ENCODE measurements around the gene EML6. TPM values are rescaled to one million over a fixed set of nuclear protein-coding genes. Genes with fewer than 3 reads are reported as not detected.

Gene EML6
- total and polyA plus RNA-seq, 2 of the 8 experiments (the other 6 are each of a cell fraction or from before 2014, with no cell fraction given), result 1.2 to 1.6 TPM

DNA sequence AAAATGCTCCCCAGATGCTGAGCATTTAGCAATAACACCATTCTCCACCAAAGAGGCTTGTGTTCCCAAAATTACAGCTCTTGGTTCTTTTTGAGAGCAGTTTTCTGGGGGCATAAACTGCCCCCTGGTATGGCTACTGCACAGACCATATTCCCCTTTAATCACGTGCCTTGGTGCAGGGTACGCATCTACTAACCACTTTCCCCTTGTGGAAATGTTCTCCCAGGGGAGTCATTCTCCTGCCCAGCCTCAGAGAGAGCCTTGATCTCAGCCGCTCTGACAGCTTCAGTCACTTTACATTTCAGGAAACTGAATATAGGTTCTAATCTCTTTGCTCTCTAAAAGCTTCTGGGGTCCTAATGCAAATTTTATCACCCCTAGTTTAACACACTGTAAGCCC is 44.7 kb upstream of the EML6 start:
- H4K5ac ChIP-seq (ENCODE audit: insufficient read length, low read depth, low read length), result no peak overlapping the region
- H3K18ac ChIP-seq (ENCODE audit: extremely low read depth, low read length), result no peak overlapping the region
- H3K9ac ChIP-seq (replicated peaks in 1 of 4; ENCODE audit: extremely low read depth in 1 of 4, low read depth in 3 of 4, low read length in 3 of 4), result no peak overlapping the region
- no peaks in the 10 kb centered on the region for H3K79me2 ChIP-seq (ENCODE audit: control insufficient read depth in 1 of 2, insufficient read depth in 2 of 2, low read length in 2 of 2)
- no peaks in the 10 kb centered on the region for H3K9me3 ChIP-seq (ENCODE audit: insufficient read depth in 2 of 2, low read depth in 1 of 2, low read length in 1 of 2)
- no peak overlapping the region for H2BK12ac ChIP-seq (ENCODE audit: low read depth, low read length)
- H2AFZ ChIP-seq (ENCODE audit: low read length), result no peak overlapping the region
- no peaks in the 10 kb centered on the region for H3K79me1 ChIP-seq (ENCODE audit: low read depth, low read length)
- H3K4ac ChIP-seq (replicated peaks; ENCODE audit: insufficient read length, low read depth, low read length), result no peak overlapping the region
- no peak overlapping the region for H2AK5ac ChIP-seq (ENCODE audit: low read depth, low read length)
- no peak overlapping the region for H3K14ac ChIP-seq (ENCODE audit: insufficient read length)
- DNase-seq (ENCODE audit: low read depth in 1 of 2, low spot score in 2 of 2), result no peak
- no peak overlapping the region for H4K8ac ChIP-seq (ENCODE audit: extremely low read depth, insufficient read depth, low read length)
- H3K27ac ChIP-seq (ENCODE audit: low read depth, low read length), result no peak overlapping the region
- no peaks in the 10 kb centered on the region for H3K4me1 ChIP-seq (replicated peaks in 1 of 4; ENCODE audit: control insufficient read depth in 3 of 4, insufficient read depth in 4 of 4, low read length in 3 of 4)
- no peak overlapping the region for H3K23ac ChIP-seq (ENCODE audit: insufficient read length)
- no peaks in the 10 kb centered on the region for H4K20me1 ChIP-seq (replicated peaks in 1 of 2; ENCODE audit: control insufficient read depth in 1 of 2, insufficient read depth in 2 of 2, low read length in 2 of 2)
- no peaks in the 10 kb centered on the region for H3K36me3 ChIP-seq (ENCODE audit: control insufficient read depth in 2 of 4, insufficient read depth in 4 of 4, low read length in 3 of 4)
- H3K27me3 ChIP-seq (replicated peaks in 1 of 4; ENCODE audit: control insufficient read depth in 3 of 4, extremely low read depth in 1 of 4, insufficient read depth in 3 of 4, low read length in 3 of 4), result no peaks in the 10 kb centered on the region
- no peak overlapping the region for H2BK15ac ChIP-seq (ENCODE audit: low read length)
- H2BK120ac ChIP-seq (replicated peaks; ENCODE audit: low read depth, low read length), result no peak overlapping the region
- H3K4me3 ChIP-seq (ENCODE audit: extremely low read depth in 1 of 4, insufficient read depth in 2 of 4, low read depth in 3 of 4, low read length in 4 of 4), result no peak overlapping the region
- no peak overlapping the region for H4K91ac ChIP-seq (replicated peaks; ENCODE audit: insufficient read length, low read length)
- ChIA-PET CTCF (ENCODE audit: partially characterized antibody) (interaction anchor here (0.6 to 11.9 kb wide), 6 partner anchors 12 to 571 kb away, joined by 3 to 138 read pairs (median 4); no protein-coding TSS in a partner anchor), POLR2A (ENCODE audit: partially characterized antibody) (interaction anchor here (0.7 kb wide), 1 partner anchor 31 kb away, joined by 4 read pairs; no protein-coding TSS in a partner anchor)
- no peak overlapping the region for H2BK5ac ChIP-seq (ENCODE audit: low read depth, low read length)
- 82% methylated on average over 3 of the region's 3 CpGs; no CpG with 5 or more reads in 1 of the 2 experiments for WGBS, 2 experiments (ENCODE audit: extremely low coverage in 1 of 2, insufficient coverage in 1 of 2, insufficient read length in 1 of 2, insufficient replicate concordance in 2 of 2, low coverage in 1 of 2, low lambda C conversion rate in 2 of 2, missing lambda C conversion rate in 1 of 2)
- H3K23me2 ChIP-seq (ENCODE audit: low read depth, low read length), result no peaks in the 10 kb centered on the region
- no peak overlapping the region for H3K56ac ChIP-seq (replicated peaks; ENCODE audit: insufficient read length, low read depth, low read length)
- H3K4me2 ChIP-seq (ENCODE audit: insufficient read depth in 1 of 2, low read depth in 2 of 2, low read length in 2 of 2), result no peak overlapping the region
- no peak overlapping the region for H2BK20ac ChIP-seq (ENCODE audit: low read length)
- FAIRE-seq, result no peak
- TF ChIP-seq, protein P1, sequence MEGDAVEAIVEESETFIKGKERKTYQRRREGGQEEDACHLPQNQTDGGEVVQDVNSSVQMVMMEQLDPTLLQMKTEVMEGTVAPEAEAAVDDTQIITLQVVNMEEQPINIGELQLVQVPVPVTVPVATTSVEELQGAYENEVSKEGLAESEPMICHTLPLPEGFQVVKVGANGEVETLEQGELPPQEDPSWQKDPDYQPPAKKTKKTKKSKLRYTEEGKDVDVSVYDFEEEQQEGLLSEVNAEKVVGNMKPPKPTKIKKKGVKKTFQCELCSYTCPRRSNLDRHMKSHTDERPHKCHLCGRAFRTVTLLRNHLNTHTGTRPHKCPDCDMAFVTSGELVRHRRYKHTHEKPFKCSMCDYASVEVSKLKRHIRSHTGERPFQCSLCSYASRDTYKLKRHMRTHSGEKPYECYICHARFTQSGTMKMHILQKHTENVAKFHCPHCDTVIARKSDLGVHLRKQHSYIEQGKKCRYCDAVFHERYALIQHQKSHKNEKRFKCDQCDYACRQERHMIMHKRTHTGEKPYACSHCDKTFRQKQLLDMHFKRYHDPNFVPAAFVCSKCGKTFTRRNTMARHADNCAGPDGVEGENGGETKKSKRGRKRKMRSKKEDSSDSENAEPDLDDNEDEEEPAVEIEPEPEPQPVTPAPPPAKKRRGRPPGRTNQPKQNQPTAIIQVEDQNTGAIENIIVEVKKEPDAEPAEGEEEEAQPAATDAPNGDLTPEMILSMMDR (IDR thresholded peaks at IDR 0.05; ENCODE audit: control extremely low read depth in 1 of 3, insufficient read depth in 1 of 3, low read depth in 1 of 3, low read length in 3 of 3), result no peak
- TF ChIP-seq RBBP5 (IDR thresholded peaks at IDR 0.05; ENCODE audit: borderline replicate concordance, low read depth, low read length) (no peak), SIX5 (IDR thresholded peaks at IDR 0.05; ENCODE audit: low read depth, low read length) (no peak), KDM5A (IDR thresholded peaks at IDR 0.05; ENCODE audit: low read length) (no peak), SUZ12 (IDR thresholded peaks at IDR 0.05; ENCODE audit: low read length) (no peak), TAF1 (IDR thresholded peaks at IDR 0.05; ENCODE audit: low read depth, low read length) (no peak), EZH2 (IDR thresholded peaks at IDR 0.05; ENCODE audit: low read depth, low read length, severe bottlenecking) (no peak), TBP (IDR thresholded peaks at IDR 0.05; ENCODE audit: low read depth, low read length) (no peak), FOSL1 (IDR thresholded peaks at IDR 0.05; ENCODE audit: insufficient read depth, low read depth, low read length) (no peak), EP300 (IDR thresholded peaks at IDR 0.05; ENCODE audit: borderline replicate concordance in 1 of 2, low read depth in 2 of 2, low read length in 2 of 2) (no peak), HDAC6 (IDR thresholded peaks at IDR 0.05; ENCODE audit: low read depth, low read length) (no peak), BRCA1 (IDR thresholded peaks at IDR 0.05; ENCODE audit: low read depth, low read length) (no peak)
